Inferior parietal cortex (tissue), 1 donor: ENCODE results near the gene SLC9A7.
"Not testable (repeated sequence)": the region's sequence is repeated elsewhere in the genome, so short reads cannot be mapped to it uniquely, and the experiment has no call there.

Experiments
- DNase-seq: peaks from one replicate; pipeline ENCODE4 v3.0.0-alpha.2; 2016; ENCODE audit errors: extremely low spot score

The SLC9A7 gene

DNA sequence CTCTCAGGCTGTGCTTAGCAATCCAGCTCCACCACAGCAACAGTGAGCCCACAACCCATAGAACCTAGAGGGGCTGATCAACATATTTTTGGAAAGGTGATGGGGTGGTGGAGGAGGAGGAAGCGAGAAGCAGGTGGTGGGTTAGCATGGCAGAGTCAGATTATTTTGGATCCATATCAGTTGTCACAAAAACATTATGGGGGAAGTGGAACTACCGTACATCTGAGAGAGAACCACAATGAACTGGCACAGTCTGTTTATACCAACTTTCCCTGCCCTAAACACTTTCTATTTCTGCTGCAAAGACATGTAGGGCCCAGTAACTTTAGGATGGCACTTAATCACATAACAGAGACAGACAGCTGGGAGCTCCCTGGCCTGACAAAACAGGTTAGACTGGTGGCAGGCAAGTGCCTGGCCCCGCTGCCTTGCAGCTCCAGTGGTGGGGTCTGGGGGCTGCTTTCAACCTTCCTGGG is 4.3 kb downstream of the SLC9A7 start:
- DNase-seq, result no peak

DNA sequence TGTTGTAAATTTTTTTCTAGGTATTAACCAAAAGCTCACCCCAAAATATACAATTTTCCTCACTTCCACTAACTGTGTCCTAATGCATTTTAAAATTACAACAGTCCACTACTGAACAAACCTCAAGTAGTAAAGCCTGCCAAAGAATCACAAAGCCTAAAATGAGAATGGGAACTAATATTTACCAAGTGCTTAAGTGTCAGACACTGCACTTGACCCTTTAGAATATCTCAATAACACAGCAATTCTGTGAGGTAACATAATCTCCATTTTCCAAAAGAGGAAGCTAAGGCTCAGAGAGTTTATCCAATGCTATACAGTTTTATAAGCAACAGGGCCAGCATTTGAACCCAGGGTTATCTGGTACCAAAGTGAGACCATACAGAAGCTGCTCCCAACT is 4.9 kb downstream of the SLC9A7 start:
- no peak for DNase-seq

DNA sequence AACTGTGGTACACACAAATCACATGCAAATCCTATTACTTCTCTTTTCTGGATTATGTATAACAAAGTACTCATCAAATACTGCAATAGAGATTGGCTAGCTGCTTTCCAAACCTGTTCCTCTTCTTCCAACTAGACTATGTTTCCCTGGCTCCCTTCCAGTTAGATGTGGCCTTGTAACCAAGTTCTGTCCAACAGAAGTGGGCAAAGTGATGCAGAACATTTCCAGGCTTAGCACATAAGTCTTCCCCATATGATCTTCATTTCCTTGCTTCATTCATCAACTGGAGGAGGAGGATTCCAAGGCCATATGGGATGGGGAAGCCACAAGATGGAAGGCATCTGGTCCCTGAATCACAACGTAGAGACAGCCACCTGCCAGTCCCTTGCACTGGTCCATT is 8.0 kb downstream of the SLC9A7 start:
- DNase-seq, result no peak

DNA sequence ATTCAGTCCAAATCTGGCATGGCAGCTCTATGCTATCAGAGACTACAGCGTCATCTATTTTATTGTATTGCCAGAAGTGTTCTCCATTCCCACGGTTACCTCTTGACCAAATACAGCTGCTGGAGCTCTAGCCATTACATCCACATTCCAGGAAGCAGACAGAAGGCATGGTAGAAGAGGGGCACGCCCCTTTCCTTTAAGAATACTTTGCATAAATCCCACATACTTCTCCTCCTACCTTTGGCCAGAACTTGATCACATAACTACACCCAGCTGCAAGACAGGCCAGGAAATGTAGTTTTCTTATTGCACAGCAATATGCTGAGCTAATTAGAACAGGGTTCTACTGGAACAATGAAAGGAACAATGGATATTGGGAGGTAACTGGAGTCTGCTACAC is 14.9 kb downstream of the SLC9A7 start:
- DNase-seq, result no peak

DNA sequence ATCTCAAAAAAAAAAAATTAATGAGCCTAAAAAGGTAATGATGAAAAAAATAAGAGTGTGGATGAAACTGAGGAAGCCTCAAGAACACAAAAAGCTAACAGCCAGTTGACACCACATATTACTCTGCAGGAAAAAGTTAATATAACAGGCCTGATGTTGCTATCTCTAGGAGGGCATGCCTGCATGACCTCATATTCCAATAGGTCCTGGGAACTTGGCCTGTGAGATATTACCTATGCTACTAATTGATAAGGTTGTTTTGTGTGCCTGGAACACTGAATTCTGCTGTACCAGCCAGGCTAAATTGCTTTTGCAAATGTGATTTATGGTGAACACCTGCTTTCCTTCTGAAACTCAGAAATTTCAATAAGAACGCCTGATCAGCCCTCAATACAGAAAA is 15.9 kb downstream of the SLC9A7 start:
- no peak for DNase-seq

DNA sequence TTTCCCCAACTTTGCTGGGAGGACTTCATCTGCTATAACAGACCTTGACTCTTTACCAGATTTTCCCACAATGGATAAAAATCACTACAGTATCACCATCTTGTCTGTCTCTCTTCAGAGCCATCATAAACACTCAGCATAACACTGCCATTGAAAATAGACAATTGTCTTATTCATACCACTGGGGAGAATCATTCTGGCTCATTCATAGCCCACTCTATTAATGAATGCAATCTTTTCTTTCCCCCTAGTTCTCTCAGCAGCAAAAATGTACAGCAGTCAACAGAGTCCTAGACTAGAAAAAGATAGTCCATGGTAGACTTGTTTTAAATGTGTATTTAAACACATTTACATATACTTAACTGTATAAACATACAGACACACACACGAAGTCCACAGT is 19.2 kb downstream of the SLC9A7 start:
- peak; percentile 2 for DNase-seq

DNA sequence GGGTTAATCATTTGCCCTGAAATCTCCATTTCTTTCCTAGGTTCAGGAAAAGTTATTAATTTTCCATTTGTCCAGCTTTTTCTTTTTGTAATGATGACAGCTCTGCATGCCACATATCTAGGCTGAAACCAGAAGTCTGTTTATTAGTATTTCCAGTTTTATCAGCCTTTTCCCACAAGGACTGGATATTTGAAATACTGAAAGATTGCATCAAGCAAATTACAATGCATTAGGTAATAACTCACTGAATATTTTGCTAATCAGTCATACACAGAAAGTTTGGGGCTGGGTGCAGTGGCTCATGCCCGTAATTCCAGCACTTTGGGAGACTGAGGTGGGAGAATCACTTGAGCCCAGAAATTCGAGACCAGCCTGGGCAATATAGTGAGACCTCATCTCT is 21.5 kb downstream of the SLC9A7 start:
- DNase-seq, result no peak

DNA sequence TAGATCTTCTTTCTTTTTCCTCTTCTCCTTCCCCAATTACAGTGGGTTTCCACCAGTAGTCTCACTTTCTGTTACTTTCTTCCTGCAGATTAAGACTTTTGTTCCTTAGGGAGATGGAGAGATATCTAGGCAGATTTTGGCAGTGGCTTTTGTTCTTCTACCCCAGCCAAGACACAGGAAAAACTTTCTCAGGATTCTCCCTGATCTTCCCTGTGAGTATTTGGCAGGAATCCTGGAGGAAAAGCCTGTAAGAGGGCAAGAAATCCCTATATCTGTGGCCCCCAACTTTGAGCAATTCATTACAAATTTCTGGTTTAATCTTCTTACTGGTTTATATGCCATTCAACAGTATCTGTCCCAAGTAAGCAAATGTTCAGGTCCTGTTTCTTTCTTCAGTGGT is 21.9 kb downstream of the SLC9A7 start:
- DNase-seq, result no peak

DNA sequence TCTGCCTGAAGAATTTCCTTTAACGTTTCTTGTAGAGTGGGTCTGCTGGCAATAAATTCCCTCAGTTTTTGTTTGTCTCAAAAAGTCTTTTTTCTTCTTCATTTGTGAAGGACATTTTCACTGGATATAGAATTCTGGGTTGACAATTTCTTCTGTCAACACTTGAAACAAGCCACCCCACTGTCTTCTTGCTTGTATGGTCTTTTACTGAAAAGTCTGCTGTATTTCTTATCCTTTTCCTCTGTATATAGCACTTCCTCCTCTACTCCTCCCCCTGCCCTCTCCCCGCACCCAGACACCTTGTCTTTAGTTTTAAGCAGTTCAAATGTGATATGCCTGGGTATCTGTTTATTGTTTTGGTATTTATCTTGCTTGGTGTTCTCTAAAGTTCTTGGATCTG is 23.3 kb downstream of the SLC9A7 start:
- no peak for DNase-seq

DNA sequence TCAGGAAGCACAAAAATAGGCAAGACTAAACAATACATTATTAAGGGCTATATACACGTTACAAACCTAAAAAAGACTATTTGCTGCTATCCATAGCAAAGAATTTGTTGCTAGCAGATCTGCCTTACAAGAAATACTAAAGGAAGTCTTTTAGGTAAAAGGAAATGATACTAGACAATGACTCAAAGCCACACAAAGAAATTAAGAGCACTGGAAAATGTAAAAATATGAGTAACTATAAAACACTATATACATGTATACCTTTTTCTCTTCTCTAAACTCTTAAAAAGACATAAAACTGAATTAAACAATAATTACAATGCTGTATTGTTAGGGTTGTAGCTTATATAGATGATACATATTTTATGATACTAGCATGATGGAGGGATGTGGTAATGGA is 25.7 kb downstream of the SLC9A7 start:
- DNase-seq, result no peak

DNA sequence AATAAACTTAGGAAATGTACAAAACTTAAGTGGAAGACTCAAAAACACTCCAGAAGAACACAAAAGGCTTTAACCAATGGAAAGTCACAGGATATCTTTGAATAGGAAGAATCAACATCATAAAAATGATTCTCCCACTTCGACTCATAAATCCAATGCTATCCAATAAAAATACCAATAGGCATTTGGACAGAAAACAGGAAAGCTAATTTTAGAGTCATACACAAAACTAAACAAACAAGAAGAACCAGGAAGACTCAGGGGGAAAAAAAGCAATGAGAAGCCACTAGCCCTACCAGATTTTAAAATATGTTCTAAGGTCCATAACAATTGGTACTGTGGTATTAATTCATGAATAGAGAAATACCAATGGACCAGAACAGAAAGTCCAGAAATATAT is 28.2 kb downstream of the SLC9A7 start:
- no peak for DNase-seq

DNA sequence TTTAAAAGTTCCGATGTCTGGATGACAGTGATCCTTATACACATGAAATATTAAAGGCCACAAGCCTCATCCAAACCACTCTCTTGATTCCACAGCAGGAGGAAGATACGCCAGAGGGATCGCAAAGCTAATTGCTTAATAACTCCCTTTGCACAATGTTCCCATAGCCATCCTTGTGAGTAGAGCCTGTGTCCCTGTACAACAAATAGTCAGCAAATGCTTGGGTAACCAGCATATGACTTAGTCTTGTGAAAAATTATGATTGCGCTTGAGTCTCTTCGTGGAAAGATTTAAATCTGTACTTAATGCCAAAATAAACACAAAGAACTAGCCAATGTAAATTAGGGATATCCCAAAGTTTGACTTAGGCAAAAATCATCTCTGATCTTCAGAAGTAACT is 31.5 kb downstream of the SLC9A7 start:
- no peak for DNase-seq

DNA sequence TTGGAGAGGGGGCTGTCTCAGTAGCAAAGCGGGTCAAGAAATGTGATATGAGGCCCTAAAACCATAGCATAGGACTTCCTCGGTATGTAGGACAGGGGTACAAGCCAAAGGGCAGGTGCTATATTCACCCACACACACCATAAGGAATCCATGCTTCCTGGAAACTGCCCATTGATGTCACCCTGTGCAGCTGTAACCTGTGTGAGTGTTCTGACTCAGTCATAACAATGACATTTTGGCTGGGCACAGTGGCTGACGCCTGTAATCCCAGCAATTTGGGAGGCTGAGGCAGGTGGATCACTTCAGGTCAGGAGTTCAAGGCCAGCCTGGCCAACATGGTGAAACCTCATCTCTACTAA is 35.4 kb downstream of the SLC9A7 start:
- not testable (repeated sequence) for DNase-seq

DNA sequence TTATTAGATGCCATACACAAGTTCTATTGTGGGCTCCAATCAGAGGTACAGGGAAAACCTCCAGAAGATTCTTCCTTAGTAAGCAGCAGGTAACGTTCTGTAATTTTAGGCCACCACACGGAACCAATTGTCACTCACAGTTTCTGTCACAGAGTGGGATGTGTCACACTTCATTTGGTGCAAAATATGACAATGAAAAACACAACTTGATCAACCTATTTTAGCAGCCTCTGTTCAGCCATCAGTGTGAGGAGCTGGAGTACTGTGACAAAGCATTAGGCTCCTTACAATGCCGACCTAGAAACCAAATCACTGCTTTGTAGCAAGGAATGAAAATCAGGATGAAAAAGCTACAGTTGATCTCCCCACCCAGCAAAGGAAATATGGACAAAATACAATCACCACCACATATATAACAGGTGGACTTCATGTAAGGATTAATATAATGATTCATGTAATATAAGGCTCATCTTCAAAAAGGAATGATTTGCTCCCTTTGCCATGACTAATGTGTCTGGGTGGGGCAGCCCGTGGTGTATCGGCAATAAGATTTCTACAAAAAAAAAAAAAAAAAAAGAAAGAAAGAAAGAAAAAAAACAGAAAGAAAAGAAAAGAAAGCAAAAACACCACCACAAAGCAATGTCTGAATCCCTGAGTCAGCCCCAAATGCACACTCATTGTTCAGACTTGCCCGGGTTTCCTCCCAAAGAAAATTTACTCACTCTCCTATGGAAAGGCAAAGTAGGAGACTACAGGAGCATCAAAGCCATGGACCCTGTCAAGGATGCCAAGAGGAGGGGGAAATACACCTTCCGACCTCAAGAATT is 36.0 kb downstream of the SLC9A7 start:
- no peak for DNase-seq

DNA sequence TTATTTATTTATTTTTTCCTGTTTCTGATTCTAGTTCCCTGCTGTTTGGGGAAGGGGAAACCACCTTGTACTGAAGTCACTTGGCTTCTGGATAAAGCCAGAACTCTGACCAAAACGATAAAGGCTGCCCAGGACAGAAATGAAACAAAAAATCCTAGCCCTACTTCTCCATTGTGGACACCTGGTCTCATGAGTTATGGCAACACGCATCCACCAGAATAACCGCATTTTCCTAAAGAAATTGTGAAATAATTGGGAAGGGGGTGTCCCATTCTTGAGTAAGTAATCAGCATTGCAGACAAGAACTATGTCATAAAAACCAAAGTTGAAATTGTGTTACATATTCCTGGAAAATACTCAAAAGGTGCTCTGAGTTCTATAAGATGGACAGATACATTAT is 42.1 kb downstream of the SLC9A7 start:
- no peak for DNase-seq

DNA sequence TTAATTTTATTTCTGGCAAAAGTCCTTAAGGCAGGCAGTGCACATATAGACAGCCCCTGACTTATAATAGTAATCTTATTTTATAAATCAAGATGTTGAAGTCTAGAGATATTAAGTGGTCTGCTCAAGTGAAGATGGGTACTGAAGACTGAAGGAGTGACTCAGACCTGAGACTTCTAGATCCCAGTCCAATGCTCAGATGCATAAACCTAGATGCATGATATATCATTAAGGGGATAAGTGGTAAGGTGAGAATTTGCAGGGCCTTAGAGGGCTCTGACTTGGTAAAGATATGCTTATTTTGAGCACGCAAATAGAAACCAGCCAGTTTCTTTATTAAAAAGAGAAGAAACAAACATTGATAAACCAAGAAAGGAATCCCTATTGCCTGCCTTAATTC is 42.9 kb downstream of the SLC9A7 start:
- no peak for DNase-seq

DNA sequence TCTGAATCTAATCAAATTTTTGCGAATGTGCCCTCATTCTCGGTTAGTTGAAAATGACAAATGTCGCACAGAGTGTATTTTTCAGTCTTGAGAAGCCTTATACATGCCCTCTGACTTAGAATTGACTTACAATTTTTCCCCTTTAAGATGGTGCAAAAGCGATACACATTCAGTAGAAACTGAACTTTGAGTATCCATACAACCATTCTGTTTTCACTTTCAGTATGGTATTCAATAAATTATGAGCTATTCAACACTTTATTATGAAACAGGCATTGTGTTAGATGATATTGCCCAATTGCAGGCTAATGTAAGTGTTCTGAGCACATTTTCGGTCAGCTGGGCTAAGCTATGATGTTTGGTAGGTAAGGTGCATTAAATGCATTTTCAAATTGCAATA is 43.4 kb downstream of the SLC9A7 start:
- no peak for DNase-seq

DNA sequence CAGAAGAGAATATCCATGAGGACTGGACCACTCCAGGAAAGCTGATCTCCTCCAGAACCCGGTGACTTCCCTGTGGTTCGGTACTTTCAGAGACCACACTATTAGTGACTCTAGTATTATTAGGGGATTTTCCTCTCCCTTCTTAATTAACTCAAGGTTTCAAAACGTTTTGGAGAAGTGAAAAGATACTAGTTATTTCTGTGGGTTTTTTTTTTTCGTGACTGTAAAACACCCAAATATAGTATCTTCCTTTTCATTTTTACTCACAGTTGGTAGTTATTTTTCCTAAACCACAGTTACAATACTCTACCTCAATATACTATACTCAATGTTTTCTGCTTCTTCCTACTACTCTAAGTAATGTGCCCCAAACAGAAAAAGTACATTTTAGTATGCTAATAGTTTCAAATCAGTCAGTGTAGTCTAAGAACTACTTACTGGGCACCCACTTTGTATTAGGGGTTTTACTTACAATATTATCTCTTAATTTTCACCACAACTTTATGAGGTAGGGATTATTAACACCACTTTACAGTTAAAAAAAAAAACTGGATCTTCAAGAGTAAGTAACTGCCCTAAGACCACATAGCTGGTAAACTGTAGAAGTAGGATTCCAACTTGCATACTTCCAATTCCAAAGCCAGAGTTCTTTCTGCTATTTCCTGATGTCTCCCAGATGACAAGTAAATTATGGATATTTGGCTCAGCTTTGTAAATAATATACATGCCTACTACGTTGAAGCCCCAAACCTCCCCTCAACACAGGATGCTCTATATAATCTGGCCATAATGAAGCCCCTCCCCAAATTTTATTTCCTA is 45.0 kb downstream of the SLC9A7 start:
- DNase-seq, result no peak

DNA sequence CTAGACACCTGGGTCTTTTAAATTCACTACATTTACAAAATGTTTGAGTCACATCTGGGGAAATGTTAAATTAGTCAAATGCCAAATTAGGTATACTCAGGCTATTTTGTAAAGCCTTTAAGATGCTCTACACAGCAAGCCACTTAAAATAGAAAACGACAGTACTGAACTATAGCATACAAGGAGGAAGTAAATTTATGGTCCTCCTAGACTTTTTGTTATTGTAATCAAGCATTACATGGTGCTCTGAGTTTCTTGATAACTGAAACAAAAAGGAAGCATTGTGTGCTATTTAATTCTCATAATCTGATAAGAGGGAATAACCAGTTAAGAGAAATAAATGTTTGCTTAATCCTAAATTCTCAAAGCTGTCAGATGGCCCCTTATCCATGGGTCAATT is 46.2 kb downstream of the SLC9A7 start:
- no peak for DNase-seq

DNA sequence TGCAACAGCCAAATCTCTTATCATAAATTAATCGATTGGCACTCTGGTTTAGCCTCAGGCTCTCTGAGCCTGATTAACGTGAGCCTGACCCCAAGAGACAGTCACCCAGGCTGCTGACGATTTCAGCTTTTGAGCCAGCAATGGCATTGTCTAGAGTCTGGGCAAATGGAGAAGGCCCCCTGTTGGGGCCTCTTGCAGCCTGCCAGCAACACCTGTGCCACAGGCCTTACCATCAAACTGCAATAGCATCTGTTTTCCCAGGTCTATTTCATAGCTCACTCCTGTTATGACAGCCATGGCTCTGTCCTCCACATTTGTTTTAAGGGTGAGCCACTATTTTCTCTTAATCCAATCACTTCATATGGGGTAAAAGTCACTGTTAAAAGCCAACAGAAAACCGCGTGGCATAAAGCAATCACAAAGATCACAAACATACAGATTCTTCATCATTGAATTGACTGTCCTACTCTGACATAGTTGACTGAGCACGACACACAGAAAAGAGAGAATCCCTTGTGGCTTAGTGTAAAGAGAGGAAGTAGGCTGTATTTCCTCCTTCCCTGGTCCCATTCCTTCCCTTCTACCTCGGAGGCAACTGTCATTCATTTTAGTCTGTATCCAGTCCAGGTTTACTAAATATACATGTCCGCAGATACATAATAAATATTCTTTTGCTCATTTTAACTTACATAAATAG is 47.8 kb downstream of the SLC9A7 start:
- no peak for DNase-seq

DNA sequence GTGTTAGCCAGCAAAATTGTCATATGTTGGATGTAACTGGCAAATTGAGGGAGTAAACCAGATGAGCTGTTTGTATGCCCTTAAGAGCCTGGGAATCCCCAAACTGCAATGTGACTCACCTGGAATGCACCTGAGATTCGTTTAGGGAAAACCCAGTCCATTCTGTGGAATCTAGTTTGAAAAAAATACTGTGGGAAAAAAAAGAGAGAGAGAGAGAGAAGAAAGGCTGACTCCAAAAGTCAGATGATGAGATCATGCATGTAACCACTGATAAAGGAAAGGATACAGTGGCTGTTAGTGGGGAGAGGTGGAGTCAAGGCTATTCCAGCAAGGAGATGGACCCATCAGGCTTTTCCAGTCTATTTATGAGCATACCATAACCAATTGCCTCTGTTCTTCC is 48.5 kb downstream of the SLC9A7 start:
- DNase-seq, result no peak

DNA sequence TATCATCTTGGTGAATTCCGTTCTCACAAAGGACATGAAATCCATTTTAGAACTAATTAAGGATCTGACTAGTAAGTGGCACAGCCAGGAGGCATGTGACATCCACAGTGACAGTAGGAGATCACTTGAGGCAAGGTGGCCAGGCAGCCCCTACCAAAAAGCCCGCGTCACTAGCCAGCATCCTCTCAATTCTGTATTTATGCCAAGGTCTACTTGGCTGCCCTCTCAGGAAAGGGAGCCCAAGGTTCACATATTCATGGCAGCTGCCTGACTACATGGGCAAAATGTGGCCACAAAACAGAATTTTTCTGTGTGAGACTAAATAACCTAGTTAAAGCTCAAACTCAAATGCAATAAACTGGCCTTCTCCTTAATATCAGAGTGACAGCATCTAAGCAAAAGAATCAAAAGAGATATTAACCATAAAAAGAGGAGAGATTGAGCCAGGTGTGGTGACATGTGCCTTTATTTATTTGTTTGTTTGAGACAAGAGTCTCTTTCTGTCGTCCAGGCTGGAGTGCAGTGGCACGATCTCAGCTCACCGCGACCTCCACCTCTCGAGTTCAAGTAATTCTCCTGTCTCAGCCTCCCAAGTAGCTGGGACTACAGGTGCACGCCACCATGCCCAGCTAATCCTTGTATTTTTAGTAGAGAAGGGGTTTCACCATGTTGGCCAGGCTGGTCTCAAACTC is 51.5 kb downstream of the SLC9A7 start:
- no peak for DNase-seq
